HG02610 (cell line): ENCODE measurements around the gene TCL1B.
A peak's percentile ranks its signal among the peaks of the same experiment; 100 is the strongest.
"Not testable (repeated sequence)": the region's sequence is repeated elsewhere in the genome, so short reads cannot be mapped to it uniquely, and the experiment has no call there.

Source experiments
- ATAC-seq: cut with Tn5 transposase; IDR thresholded peaks from one replicate; pipeline ENCODE4 v1.9.1; 2021; ENCODE audit warnings: mild to moderate bottlenecking, moderate library complexity; ENCODE audit not compliant: unreplicated experiment

The TCL1B gene, protein sequence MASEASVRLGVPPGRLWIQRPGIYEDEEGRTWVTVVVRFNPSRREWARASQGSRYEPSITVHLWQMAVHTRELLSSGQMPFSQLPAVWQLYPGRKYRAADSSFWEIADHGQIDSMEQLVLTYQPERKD

DNA sequence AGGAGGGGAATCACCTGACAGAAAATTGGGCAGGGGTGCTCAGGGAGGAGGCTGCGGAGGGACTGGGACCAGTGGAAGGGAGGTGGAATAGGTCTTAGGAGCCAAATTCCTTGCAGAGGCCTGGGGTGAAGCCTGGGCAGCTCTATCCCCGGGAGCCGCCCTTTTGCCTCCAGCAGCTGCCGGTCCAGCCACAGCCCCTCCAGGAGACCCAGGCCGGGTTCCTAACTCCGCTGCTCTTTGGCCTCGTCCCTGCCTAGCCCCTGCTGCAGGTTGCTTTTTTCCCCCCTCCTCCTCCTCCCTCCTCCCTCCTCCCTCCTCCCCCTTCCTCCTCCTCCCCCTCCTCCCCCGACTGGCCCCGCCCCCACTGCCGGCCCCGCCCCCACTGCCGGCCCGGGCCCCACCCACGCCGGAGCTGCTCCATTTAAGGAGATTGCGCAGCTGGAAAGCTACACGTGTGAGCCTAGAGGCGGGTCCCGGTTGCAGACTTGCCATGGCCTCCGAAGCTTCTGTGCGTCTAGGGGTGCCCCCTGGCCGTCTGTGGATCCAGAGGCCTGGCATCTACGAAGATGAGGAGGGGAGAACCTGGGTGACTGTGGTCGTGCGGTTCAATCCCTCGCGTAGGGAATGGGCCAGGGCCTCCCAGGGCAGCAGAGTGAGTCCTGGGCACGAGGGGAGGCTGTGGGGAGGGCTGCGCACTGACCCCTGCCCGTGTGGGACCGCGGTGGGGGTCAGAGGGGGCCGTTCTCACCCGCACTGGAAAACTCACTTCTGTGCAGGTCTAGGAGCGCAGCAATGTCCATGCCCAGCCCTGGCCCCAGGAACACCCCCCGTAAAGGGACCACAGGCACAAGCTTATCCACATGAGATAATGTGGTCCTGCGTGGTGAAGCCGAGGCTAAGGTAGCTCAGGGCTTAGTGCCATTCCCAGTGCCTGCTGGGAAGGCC lies at the start of gene TCL1B:
Gene TCL1B, plus strand, starts transcription at position 449 of the 945 bp plus-strand sequence. Its CDS starts 42 bp downstream, at position 491.
- ATAC-seq: no peak

DNA sequence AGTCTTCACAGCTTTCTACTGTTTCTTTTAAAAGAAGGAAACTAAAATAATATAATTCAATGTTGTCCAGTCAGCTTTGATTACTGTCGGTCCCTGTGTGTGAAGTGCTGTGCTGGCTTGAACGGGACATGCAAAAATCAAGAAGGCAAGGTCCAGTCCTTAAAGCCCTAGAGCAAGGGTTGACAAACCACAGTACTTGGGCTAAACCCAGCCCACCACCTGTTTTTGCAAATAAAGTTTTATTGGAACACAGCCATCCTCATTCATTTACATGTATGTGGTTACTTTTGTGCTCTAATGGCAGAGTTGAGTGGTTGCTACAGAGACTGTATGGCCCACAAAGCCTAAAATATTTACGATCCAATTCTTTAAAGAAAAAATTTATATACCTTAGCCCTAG lies 41.2 kb upstream of the TCL1B start:
- no peak for ATAC-seq

DNA sequence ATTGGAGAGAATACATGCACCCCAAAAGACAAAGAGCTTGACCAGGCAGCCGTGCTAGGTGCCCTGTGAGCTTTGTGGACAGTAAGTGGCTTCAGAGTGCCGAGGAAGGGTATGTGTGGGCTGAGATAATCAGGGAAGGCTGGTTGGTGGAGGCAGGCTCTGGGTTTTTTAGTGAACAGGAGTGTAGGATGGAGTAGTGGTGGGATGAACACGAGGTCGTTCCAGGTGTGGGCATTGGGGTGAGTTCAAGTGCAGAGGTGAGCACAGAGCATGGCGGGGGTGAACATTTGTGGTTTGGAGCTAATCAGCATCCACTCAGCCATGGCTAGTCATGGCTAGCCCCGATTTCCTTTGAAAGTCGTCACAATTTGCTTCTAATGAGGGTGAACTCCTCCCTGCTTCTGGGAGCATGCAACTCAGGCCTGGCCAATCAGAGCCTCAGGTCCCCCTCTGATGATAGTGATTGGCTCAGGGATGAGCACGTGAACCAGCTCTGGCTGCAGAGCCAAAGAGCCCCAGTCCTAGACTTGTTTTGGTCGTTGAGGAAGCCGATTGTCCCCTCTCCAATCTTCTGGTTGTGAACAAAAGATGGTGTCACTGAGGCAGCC lies 40.7 kb upstream of the TCL1B start:
- no peak for ATAC-seq

DNA sequence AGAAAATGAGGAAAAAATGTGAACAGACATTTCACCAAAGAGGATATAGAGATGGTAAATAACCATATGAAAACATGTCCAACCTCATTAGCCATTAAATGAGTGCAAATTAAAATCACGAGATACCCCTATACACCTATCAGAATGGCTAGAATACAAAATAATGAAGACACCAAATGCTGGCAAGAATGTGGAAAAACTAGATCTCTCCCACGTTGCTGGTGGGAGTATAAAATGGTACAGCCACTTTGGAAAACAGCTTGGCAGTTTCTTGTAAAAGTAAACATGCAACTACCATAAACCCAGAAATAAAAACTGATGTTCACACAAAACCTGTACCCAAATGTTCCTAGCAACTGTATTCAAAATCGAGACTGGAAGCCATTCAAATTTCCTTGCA lies 38.3 kb upstream of the TCL1B start:
- no peak for ATAC-seq

DNA sequence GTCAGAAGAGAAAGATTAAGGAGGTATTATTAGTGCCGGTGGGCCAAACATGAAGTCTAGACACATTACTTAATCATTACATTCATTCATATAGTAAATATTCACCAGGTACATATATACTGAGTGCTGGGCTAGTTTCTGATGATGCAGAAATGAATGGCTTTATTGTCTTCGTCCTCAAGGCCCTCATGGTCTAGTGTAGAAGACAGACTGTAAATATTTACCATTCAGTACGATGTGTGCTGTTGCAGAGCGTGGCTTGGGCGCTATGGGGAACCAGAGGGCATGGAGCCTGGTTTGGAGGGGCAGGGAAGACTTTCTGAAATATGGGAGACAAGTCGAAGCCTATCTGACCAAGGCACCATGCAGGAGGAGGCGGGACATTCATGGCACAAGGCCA lies 37.0 kb upstream of the TCL1B start:
- no peak for ATAC-seq

DNA sequence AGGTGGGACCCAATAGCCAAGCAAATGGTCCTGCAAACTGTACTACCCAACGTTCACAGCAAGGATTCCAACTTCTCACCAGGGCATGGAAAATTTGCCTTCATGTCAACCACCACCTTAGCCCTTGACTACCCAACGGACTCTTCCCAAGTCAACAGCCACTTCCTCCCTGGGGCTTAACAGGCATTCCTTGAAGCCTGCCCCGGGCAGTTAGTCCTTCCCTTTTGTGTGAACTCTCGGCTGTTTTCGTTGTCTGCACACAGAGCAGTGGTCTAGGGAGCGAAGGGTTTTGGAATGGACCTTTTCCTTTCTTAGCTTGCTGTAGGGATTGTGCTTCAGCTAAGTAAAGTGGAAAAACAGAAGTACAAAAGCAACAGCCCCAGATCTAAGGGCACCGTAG lies 35.2 kb upstream of the TCL1B start:
- no peak for ATAC-seq

DNA sequence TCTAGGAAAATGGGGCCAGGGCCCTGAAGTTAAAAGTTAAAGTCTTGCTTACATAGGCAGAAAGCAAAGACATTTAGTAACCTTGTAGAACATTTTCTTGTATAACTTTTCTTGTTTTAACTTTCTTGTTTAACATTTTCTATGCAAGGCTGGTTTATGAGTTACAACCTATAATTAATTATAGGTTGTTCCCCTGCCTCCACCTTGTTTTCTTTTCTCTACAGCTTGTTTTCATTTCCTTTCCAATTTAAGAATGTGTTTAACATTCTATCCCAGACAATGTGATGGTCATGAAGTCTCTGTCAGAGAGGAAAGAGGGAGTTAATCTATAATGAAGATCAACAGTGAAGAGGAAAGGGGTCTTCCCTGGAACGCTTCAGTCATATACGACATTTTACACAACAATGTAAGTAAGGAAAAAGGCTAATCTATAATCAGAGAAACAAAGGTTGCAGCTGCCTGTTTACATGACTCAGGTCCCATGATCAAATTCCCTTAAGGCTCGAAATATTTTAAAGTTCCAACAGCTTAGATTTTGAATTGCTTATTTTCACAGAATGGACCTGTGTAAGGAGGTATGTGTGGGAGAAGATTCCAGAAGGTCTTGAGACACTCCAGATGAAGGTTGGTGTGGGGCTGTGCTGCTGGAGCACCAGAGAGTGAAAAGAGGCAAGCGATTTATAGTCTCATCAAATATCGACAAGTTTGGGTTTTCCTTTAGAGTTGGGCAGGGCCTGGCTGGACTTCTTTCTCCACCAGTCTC lies 34.2 kb upstream of the TCL1B start:
- no peak for ATAC-seq

DNA sequence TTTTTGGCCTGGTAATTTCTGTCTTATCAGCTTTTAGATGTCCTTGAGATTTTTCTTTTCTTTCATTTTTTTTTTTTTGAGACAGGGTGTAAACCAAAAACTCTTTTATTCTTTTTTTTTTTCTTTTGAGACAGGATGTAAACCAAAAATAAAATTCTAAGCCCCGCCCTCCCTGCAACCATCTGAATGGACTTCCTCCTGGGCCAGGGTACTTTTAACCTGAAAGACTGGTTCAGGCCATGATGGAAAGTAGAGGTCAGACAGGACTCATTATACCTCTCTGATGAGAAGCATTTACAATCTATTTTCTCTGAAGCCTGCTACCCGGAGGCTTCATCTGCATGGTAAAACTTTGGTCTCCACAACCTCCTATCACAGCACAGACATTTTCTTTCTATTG lies 33.5 kb upstream of the TCL1B start:
- ATAC-seq: no peak

DNA sequence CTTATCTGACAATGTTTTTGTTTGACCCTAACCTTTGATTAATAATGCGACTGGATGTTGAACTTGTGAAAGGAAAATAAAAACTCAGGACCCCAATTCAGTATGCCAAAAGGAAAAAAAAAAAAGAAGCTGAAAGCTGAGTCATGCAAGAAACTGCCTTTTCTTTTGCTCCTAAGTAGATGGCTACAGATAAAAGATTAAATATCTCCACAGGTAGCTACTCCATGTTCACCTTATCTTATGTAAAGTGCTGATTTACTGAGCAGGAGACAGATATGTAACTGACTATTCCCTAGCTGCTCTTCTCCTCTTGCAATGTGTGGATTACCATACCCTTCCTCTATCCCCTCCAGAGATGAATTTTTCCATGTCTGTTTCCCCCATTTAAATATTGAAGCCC lies 30.8 kb upstream of the TCL1B start:
- ATAC-seq: no peak

DNA sequence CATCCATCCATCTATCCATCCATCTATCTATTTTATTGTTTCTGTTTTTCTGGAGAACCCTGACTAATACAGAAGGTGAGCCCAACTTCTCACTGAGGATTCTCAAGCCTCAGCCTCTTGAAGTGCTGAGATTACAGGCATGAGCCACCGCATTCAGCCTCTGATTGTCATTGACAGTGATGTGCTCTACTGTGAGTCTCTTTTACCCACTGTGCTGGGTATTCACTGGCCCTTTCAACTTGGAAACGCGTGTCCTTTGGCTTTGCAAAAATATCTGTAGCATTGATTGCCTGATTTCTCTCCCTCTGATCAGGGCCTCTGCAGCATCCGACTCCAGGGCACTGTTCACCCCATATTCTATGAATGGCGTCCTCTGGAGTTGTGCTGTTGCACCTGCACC lies 29.6 kb upstream of the TCL1B start:
- ATAC-seq: no peak

DNA sequence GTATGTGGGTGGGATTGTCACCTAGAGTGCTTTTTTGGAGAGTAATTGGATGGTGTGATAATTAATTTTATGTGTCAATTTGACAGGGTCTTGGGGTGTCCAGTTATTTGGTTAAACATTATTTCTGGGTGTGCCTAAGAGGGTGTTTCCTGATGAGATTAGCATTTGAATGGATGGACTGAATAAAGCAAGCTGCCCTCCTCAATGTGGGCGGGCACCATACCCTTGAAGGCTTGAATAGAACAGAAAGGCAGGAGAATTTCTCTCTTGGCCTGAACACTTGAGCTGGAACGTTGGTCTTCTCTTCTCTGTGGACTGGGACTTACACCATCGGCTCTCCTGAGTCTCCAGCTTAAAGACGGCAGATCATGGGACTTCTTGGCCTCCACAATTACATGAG lies 28.8 kb upstream of the TCL1B start:
- no peak for ATAC-seq

DNA sequence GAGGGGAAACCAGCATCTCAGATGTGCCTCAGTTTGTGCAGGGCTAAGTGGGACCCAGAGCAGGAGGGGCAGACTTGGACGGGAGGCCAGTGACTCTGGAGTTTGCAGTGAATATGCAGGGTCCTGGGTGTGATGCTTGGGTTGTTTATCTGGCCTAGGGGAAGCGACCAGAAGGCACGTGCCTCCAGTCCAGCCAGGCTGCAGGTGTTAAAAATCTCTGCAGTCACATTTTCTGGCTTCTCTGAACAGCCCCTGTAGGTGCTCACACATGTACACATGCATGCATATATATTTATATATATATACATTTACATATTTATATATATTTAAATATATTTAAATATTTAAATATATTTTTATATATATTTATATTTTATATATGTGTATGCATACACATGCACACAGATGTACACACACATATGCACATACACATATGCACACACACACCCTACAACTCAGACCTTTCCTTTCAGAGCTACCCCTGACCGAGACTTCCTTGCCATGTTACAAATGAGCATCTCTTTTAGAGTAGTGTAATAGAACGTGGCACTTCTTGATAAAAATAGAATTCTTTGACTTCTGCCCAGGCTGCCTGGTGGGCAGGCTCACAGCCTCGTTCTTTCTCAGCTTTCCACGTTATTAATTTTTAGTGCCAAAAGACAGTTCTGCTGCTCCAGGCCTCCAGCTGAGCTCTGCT lies 26.8 kb upstream of the TCL1B start:
- ATAC-seq: no peak

DNA sequence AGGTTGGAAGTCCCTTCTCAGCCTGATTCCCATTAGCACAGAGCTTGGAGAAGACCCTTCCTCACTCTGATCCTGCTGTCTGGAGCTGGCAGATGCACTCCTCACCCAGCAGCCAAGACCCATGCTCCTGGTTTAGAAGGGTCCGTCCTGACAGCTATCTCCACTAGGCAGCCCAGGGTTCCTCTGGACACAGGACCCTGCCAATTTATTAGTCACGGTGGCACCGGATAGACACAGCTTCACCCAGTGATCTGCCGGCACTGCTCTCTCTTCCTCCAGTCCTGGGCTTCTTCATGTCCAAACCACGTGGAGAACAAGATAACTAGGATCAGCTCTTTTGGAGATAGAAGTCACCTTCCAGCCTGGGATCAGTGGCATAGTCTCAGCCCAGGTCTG lies 26.2 kb upstream of the TCL1B start:
- ATAC-seq: no peak

DNA sequence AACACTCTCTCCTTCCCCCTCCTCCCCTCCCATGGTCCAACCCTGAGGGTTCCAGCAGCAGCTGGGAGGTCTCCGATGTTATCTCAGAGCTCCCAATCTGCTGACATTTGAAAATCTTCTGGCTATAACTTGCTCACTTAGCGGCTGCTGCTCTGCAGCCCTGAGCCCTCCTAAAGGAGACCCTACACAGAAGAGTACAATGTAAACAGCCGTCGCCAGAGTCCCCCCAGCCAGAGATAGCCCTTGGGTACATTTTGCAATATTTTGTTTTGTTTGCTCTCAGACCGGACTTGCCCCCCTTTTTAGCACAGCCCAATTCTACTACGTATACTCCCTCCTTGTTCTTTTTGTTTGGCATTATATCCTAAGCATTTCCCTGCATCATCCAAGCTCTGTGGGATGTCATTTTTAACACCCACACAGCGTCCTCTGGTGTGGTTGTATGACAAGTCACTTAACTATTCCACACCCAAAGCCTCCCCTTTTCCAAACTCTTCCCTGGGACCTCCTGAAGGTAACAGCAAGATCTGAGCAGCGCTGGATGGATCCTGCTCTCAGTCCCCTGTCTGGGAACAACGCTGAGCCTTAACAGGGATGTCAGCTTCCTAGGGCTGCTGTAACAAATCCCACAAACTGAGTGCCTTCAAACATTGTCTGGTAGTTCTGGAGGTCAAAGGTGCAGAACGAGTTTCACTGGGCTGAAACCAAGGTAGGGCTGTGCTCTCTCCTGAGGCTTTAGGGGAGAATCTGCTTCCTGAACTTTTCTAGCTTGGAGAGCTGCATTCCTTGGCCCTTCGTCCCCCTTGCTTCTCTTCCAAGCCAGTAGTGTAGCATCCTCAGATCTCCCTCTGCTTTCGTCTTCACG lies 25.3 kb upstream of the TCL1B start:
- ATAC-seq: no peak

DNA sequence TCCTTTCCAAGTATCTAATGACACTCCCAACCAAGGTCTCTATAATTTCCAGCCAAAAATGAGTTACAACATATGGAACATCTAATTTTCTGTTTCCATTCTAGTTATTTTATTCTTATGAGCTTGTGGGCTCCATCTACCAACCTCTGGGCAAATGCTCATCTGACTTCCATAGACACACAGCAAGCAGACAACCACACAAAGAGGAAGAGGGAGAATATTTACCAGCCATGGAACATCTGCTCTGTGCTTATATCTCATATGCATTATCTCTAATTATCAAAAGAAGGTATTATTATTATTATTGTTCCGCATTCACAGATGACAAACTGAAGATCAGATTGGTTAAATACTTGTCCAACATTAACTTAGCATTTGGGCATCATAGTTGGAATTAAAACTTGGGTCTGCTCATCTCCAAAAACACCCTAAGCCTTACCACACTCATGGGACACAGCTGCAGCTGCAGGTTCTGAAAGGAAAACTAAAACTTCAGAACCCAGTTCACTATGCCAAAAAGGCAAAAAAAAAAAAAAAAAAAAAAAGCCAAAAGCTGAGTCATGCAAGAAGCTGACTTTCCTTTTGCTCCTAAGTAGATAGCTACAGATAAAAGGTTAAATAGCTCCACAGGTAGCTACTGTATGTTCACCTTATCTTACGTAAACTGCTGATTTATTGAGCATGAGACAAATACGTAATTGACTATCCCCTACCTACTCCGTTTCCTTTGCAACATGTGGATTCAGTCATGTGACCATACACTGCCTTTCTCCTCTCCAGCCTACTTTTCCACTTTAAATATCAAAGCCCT lies 23.6 kb upstream of the TCL1B start:
- peak; percentile 40 for ATAC-seq

DNA sequence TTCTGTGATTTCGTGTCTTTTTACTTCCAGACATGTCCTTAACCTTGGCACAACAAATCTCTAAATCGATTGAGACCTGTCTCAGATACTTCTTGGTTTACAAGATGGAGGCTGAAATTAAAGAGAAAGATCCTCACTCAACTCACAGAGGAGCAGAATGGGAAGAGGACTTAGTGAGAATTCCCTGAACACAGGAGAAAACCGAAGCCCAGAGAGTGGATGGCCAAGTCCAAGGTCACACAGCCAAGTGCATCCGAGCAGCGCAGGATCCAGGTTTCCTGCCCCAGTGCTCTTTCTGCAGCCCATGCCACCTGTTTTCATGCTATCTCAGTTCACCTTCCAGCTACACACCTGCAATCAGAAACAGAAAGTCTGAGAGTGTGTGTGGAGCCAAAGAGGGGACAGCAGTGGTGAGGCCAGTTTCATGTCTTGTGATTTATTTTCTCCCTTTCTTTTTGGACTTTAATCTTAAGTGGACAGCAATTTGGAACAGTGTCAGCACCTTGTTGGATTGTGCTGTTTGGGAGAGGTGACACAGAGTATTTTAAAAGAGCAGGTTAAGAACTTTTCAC lies 22.9 kb upstream of the TCL1B start:
- no peak for ATAC-seq

DNA sequence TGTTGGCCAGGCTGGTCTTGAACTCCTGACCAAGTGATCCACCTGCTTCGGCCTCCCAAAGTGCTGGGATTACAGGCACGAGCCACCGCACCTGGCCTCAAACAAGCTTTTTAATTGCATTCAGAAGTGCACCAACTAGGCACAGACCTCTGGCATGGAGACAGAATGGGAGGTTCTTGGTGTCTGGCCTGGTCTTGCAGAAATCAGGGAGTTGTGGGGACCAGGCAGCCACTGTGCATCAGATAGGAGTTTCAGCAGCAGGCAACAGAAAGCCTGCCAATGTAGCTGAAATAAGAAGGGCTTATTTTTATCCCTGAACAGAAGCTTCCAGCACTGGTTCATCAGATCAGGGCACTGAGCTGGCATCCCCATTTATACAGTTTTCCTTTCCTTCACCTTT lies 22.2 kb upstream of the TCL1B start:
- ATAC-seq: no peak

DNA sequence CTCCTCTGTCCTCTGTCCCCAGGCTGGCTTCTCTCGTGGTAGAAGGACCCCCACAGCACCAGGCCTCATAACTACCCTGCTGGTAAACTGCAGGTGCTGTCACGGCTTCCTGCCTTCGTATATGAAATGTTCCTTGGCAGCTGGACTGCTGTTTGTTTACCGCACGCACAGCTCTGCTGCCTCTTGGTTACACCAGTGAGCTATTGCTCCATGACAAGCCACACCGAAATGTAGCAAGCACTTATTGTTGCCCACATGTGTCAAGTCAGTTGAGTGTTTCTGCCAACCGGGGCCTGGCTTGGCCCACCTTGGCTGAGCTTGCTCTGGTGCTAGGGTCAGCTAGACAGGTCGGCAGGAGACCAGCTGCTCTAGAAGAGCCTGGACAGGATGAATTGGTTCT lies 21.7 kb upstream of the TCL1B start:
- no peak for ATAC-seq

DNA sequence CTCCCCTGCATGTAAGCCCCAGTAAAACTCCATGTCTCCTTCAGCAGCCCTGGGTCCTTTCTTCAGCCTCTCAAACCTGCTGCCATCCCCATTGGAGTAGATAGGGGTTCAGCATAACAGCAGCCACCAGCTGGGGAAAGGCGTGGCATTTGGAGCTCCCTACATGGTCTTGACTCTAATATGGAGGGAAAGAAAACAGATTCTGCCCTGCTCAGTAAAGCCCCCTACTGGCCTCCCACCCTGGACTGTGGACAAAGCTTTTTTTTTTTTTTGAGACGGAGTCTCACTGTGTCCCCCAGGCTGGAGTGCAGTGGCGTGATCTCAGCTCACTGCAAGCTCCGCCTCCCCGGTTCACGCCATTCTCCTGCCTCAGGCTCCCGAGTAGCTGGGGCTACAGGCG lies 20.7 kb upstream of the TCL1B start:
- ATAC-seq: not testable (repeated sequence)
